ENCODE data around the gene SH3GL3. TPM values are rescaled to one million over a fixed set of nuclear protein-coding genes. Genes with fewer than 3 reads are reported as not detected.

Gene SH3GL3
- total RNA-seq, 1 experiment from 2014 or later = 0.24 TPM

GRCh38 chr15:83413054-83413719 is 34.0 kb upstream of the SH3GL3 start:
- CTCF ChIA-PET = no interaction called here
- Mint-ChIP-seq H3K4me3 (ENCODE audit: low read depth, unreplicated experiment) (no peak overlapping the region), H3K4me1 (ENCODE audit: low read depth, unreplicated experiment) (no peaks in the 10 kb centered on the region), H3K27ac (ENCODE audit: unreplicated experiment) (no peak overlapping the region), H3K9me3 (ENCODE audit: low read depth, unreplicated experiment) (no peaks in the 10 kb centered on the region), H3K27me3 (ENCODE audit: unreplicated experiment) (peaks cover 80% of the 10 kb centered on the region), H3K36me3 (ENCODE audit: insufficient read depth, unreplicated experiment) (no peaks in the 10 kb centered on the region)
- no TSS peak for BruUV-seq (replicated peaks)
- no peak for TF ChIP-seq CTCF (IDR thresholded peaks at IDR 0.05; ENCODE audit: unreplicated experiment)
- intact Hi-C loops (cut with micrococcal nuclease; ENCODE audit: unreplicated experiment) = no loop called here
- DNase-seq = no peak

GRCh38 chr15:83422081-83422480 is 25.1 kb upstream of the SH3GL3 start:
- BruUV-seq (replicated peaks) = no TSS peak
- no peaks in the 10 kb centered on the region for H3K4me1 Mint-ChIP-seq (ENCODE audit: low read depth, unreplicated experiment)
- no peak for DNase-seq
- peaks cover 72% of the 10 kb centered on the region for H3K27me3 Mint-ChIP-seq (ENCODE audit: unreplicated experiment)
- CTCF ChIA-PET = interaction anchor here (1.3 kb wide), 1 partner anchor 14 kb away, joined by 4 read pairs; no protein-coding TSS in a partner anchor
- intact Hi-C loops (cut with micrococcal nuclease; ENCODE audit: unreplicated experiment) = no loop called here
- H3K4me3 Mint-ChIP-seq (ENCODE audit: low read depth, unreplicated experiment) = no peak overlapping the region
- peaks cover 2% of the 10 kb centered on the region for H3K9me3 Mint-ChIP-seq (ENCODE audit: low read depth, unreplicated experiment)
- no peak overlapping the region for H3K27ac Mint-ChIP-seq (ENCODE audit: unreplicated experiment)
- TF ChIP-seq CTCF (IDR thresholded peaks at IDR 0.05; ENCODE audit: unreplicated experiment) = no peak
- H3K36me3 Mint-ChIP-seq (ENCODE audit: insufficient read depth, unreplicated experiment) = no peaks in the 10 kb centered on the region

- no peak for DNase-seq
- BruUV-seq (replicated peaks) = no TSS peak
- Mint-ChIP-seq H3K4me1 (ENCODE audit: low read depth, unreplicated experiment) (no peaks in the 10 kb centered on the region), H3K27ac (ENCODE audit: unreplicated experiment) (no peak overlapping the region), H3K9me3 (ENCODE audit: low read depth, unreplicated experiment) (peaks cover 2% of the 10 kb centered on the region), H3K4me3 (ENCODE audit: low read depth, unreplicated experiment) (no peak overlapping the region), H3K27me3 (ENCODE audit: unreplicated experiment) (peaks cover 74% of the 10 kb centered on the region), H3K36me3 (ENCODE audit: insufficient read depth, unreplicated experiment) (no peaks in the 10 kb centered on the region)
- no peak for TF ChIP-seq CTCF (IDR thresholded peaks at IDR 0.05; ENCODE audit: unreplicated experiment)
- CTCF ChIA-PET = interaction anchor here (1.3 kb wide), 1 partner anchor 14 kb away, joined by 4 read pairs; no protein-coding TSS in a partner anchor
- intact Hi-C loops (cut with micrococcal nuclease; ENCODE audit: unreplicated experiment) = no loop called here
Measured at GRCh38 chr15:83422541-83422940, 24.6 kb upstream of the SH3GL3 start.

GRCh38 chr15:83424101-83424500 is 23.0 kb upstream of the SH3GL3 start:
- H3K36me3 Mint-ChIP-seq (ENCODE audit: insufficient read depth, unreplicated experiment) = no peaks in the 10 kb centered on the region
- peaks cover 2% of the 10 kb centered on the region for H3K9me3 Mint-ChIP-seq (ENCODE audit: low read depth, unreplicated experiment)
- peaks cover 74% of the 10 kb centered on the region for H3K27me3 Mint-ChIP-seq (ENCODE audit: unreplicated experiment)
- H3K4me3 Mint-ChIP-seq (ENCODE audit: low read depth, unreplicated experiment) = no peak overlapping the region
- intact Hi-C loops (cut with micrococcal nuclease; ENCODE audit: unreplicated experiment) = no loop called here
- DNase-seq = no peak
- no TSS peak for BruUV-seq (replicated peaks)
- CTCF ChIA-PET = interaction anchor here (0.6 kb wide), 1 partner anchor 466 kb away, joined by 3 read pairs; no protein-coding TSS in a partner anchor
- no peak overlapping the region for H3K27ac Mint-ChIP-seq (ENCODE audit: unreplicated experiment)
- TF ChIP-seq CTCF (IDR thresholded peaks at IDR 0.05; ENCODE audit: unreplicated experiment) = no peak
- no peaks in the 10 kb centered on the region for H3K4me1 Mint-ChIP-seq (ENCODE audit: low read depth, unreplicated experiment)
